GM23248 (cell line): ENCODE measurements around the gene INTS15.
A peak's percentile ranks its signal among the peaks of the same experiment; 100 is the strongest.

Source experiments
- EZH2 ChIP-seq: fragments of 200-600 bp; sonication (generic); IDR thresholded peaks from 2 replicates; pipeline ENCODE4 v1.6.1; 2018; ENCODE audit warnings: antibody characterized with exemption, mild to moderate bottlenecking; ENCODE audit not compliant: insufficient read depth, poor library complexity, severe bottlenecking
- EZH2phosphoT487 ChIP-seq: fragments of 200-600 bp; sonication (generic); IDR thresholded peaks from 2 replicates; pipeline ENCODE4 v1.6.1; 2018; ENCODE audit warnings: antibody characterized with exemption, moderate library complexity, mild to moderate bottlenecking, low read depth; ENCODE audit not compliant: insufficient read depth

GRCh38 chr7:6614953-6615722, 25.3 kb downstream of the INTS15 start, which contains the start of gene ZNF853:
- TF ChIP-seq EZH2phosphoT487 (no peak), EZH2 (peak; percentile 64)
